Measurements from ENCODE around the gene BCAS3.

Gene BCAS3

GRCh38 chr17:61011251-61011650 is 333.6 kb downstream of the BCAS3 start:
- no peak for DNase-seq (ENCODE audit: low read depth)
- TF ChIP-seq CTCF (IDR thresholded peaks at IDR 0.05; ENCODE audit: low read length, missing control alignments), result no peak

DNA sequence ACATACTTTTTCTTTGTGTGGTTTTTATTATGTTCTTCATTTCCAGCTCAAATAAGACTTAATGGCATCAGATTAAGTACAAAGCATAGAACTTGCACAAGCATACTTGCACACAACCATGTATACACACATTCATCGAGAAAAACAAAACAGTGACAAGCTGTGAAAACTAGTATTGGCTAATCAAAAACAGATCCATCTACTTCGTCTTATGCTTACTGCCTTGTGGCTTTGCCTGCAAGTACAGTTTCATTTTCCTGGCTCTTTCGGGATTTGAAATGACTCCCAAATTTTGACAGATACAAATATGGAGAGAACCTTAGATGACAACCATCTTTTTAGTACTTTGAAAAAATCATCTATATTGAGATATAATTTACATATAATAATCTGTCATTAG is 338.3 kb downstream of the BCAS3 start:
- no peak for TF ChIP-seq CTCF (IDR thresholded peaks at IDR 0.05; ENCODE audit: low read length, missing control alignments)
- DNase-seq (ENCODE audit: low read depth), result no peak
- no peak overlapping the region for H3K4me3 ChIP-seq (replicated peaks; ENCODE audit: low read depth, low read length)

More at GRCh38 chr17:61011251-61011650, 333.6 kb downstream of the BCAS3 start:
- H3K4me3 ChIP-seq (replicated peaks; ENCODE audit: low read depth, low read length), result no peak overlapping the region

GRCh38 chr17:61017317-61018006 is 339.8 kb downstream of the BCAS3 start:
- TF ChIP-seq CTCF (IDR thresholded peaks at IDR 0.05; ENCODE audit: low read length, missing control alignments), result no peak
- no peak overlapping the region for H3K4me3 ChIP-seq (replicated peaks; ENCODE audit: low read depth, low read length)
- DNase-seq (ENCODE audit: low read depth), result no peak

- no peak overlapping the region for H3K4me3 ChIP-seq (replicated peaks; ENCODE audit: low read depth, low read length)
- no peak for DNase-seq (ENCODE audit: low read depth)
- no peak for TF ChIP-seq CTCF (IDR thresholded peaks at IDR 0.05; ENCODE audit: low read length, missing control alignments)
These were observed 341.3 kb downstream of the BCAS3 start for GRCh38 chr17:61018938-61019337.

DNA sequence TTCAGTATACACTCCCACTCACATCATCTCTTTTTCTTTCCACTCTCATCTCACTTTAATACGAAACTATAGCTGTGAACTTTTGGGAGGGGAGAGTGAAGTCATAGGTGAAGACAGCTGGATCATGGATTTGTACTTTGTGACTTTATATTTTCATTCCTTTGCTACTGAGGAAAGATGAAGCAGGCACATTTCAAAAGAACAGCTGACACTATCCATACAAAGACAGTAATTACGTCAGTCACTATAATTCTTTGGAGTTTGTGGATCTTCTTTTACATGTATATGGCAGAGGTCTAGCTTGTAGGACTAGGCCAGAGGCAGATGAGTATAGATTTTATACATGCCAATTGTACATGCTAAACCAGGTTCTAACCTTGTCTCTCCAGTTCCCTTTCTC is 346.3 kb downstream of the BCAS3 start:
- DNase-seq (ENCODE audit: low read depth), result no peak
- no peak overlapping the region for H3K4me3 ChIP-seq (replicated peaks; ENCODE audit: low read depth, low read length)
- no peak for TF ChIP-seq CTCF (IDR thresholded peaks at IDR 0.05; ENCODE audit: low read length, missing control alignments)

DNA sequence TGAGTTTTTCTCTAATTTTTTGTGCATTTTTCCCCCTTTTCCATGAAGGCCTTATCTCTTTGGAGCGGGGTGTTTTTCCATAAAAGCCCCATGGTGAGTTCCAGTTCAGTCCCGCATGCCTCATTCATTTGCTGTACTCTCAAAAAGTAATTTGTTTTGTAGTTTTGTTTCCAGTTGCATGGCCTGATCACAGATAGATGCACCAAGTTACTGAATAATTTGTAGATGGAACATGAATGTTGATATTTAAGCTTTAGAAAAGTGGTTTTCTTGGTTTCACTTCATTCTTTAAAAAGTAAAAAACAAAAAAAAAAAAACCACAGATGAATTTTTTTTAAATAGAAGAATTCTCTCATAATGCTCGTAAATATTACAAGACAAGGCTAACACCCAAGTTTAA is 349.2 kb downstream of the BCAS3 start:
- no peak for DNase-seq (ENCODE audit: low read depth)
- no peak overlapping the region for H3K4me3 ChIP-seq (replicated peaks; ENCODE audit: low read depth, low read length)
- no peak for TF ChIP-seq CTCF (IDR thresholded peaks at IDR 0.05; ENCODE audit: low read length, missing control alignments)

DNA sequence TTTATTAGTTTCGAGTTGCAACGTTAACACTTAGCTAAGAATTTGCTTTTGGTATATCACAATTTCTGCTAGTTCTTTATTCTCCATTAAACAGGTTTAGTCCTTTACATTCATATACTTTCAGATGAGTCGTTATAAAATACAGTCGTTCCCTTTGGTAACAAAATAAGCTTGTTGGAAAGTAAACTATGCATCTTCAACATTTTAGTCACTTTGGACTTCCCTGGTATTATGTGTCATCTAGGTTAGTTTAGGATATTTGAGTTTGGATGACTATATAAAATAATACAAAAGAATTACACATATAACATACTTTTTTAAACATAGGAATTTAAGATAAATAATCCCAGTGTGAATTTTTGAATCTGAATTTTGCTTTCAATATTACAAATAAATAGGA is 351.5 kb downstream of the BCAS3 start:
- H3K4me3 ChIP-seq (replicated peaks; ENCODE audit: low read depth, low read length), result no peak overlapping the region
- TF ChIP-seq CTCF (IDR thresholded peaks at IDR 0.05; ENCODE audit: low read length, missing control alignments), result no peak
- no peak for DNase-seq (ENCODE audit: low read depth)
